Panc1 (cell line): ENCODE data around the gene INHBB. TPM values are rescaled to one million over a fixed set of nuclear protein-coding genes. Genes with fewer than 3 reads are reported as not detected.

ENCODE experiments used
- ATAC-seq: fragments of 200-7000 bp; cut with Tn5 transposase; 2 replicates; pipeline ENCODE4 v1.9.1; 2020; ENCODE audit warnings: mild to moderate bottlenecking, moderate library complexity
- BruUV-seq: library from RNA; stranded (reverse); fragments of 400-500 nt; replicated peaks from 2 replicates; lab custom pipeline; 2021; lab: Mats Ljungman, UMichigan
- CTCF ChIA-PET: fragments of 300-600 bp; sonication (Branson Sonifier 250); formaldehyde crosslinking; loops from one replicate; lab custom pipeline; 2022; ENCODE audit warnings: antibody characterized with exemption; lab: Charles Lee
- POLR2A ChIA-PET: fragments of 300-600 bp; sonication (Branson Sonifier 250); formaldehyde crosslinking; loops from one replicate; lab custom pipeline; 2022; ENCODE audit warnings: antibody characterized with exemption; lab: Charles Lee
- DNase-seq: peaks from one replicate; pipeline ENCODE4 v3.0.0-alpha.2; 2010; ENCODE audit warnings: low read depth, low spot score
- H3K27ac ChIP-seq: 2 replicates; pipeline ENCODE4 v1.5.1; 2011; ENCODE audit warnings: mild to moderate bottlenecking, low read length, inconsistent platforms
- H3K27me3 ChIP-seq: fragments of 200-500 bp; sonication (Bioruptor generic); 2 replicates; pipeline ENCODE4 v1.6.0; 2014; ENCODE audit warnings: low read length, inconsistent platforms; ENCODE audit not compliant: control insufficient read depth, insufficient read depth
- H3K36me3 ChIP-seq: fragments of 200-500 bp; sonication (Bioruptor generic); 2 replicates; pipeline ENCODE4 v1.5.1; 2014; ENCODE audit warnings: inconsistent platforms, mild to moderate bottlenecking, low read length, moderate library complexity; ENCODE audit not compliant: control insufficient read depth, insufficient read depth
- H3K4me1 ChIP-seq: 2 replicates; pipeline ENCODE4 v1.5.1; 2011; ENCODE audit warnings: inconsistent platforms, mild to moderate bottlenecking, low read length, moderate library complexity; ENCODE audit not compliant: control insufficient read depth, insufficient read depth
- H3K4me3 ChIP-seq, 2 experiments: 2 replicates each; pipeline ENCODE4 v1.5.1; 2011 to 2012; ENCODE audit warnings: low read depth in 2 of 2, low read length in 2 of 2, mild to moderate bottlenecking in 2 of 2, inconsistent platforms in 1 of 2, moderate library complexity in 1 of 2
- H3K9me3 ChIP-seq: fragments of 200-500 bp; sonication (Bioruptor generic); 2 replicates; pipeline ENCODE4 v1.5.1; 2014; ENCODE audit warnings: low read depth, mild to moderate bottlenecking, inconsistent platforms, low read length, moderate library complexity; ENCODE audit not compliant: control insufficient read depth, insufficient read depth
- POLR2AphosphoS5 ChIP-seq: IDR thresholded peaks from 2 replicates; pipeline ENCODE4 v1.6.1; 2012; ENCODE audit warnings: mild to moderate bottlenecking, low read depth, low read length, moderate library complexity
- SIN3A ChIP-seq: IDR thresholded peaks from 2 replicates; pipeline ENCODE4 v1.6.1; 2012; ENCODE audit warnings: low read depth, mild to moderate bottlenecking, low read length, moderate library complexity, borderline replicate concordance; ENCODE audit not compliant: insufficient read depth
- TCF7L2 ChIP-seq: IDR thresholded peaks from 2 replicates; pipeline ENCODE4 v1.6.1; 2011; ENCODE audit warnings: mild to moderate bottlenecking, low read depth, low read length, inconsistent platforms
- in situ Hi-C: cut with HindIII; loops from 2 replicates; pipeline ENCODE4 v1.10.0; 2016; ENCODE audit warnings: low sequenced_read_pairs, low pct_unique_long_range_greater_than_20kb
- intact Hi-C: fragments of 100-400 bp; cut with micrococcal nuclease; formaldehyde crosslinking; loops from one replicate; pipeline ENCODE4 v1.10.0; 2022; ENCODE audit not compliant: unreplicated experiment
- total RNA-seq: library from RNA; stranded (reverse); gene quantifications from one replicate; pipeline ENCODE4 v1.2.1, GENCODE V29; 2021; ENCODE audit not compliant: unreplicated experiment
- TF ChIP-seq, protein P1 (sequence below), 2 experiments: IDR thresholded peaks; 2 replicates each; pipeline ENCODE4 v1.6.1; 2011 to 2012; ENCODE audit warnings: low read depth in 2 of 2, control low read depth in 1 of 2, low read length in 1 of 2, mild to moderate bottlenecking in 1 of 2, moderate library complexity in 1 of 2; ENCODE audit not compliant: insufficient read depth in 1 of 2
- TF ChIP-seq, protein P2 (sequence below): fragments of 450-650 bp; IDR thresholded peaks from 2 replicates; pipeline ENCODE4 v1.5.1; 2017; ENCODE audit warnings: mild to moderate bottlenecking

INHBB gene
- total RNA-seq, 1 experiment from 2014 or later = 38.2 TPM

DNA sequence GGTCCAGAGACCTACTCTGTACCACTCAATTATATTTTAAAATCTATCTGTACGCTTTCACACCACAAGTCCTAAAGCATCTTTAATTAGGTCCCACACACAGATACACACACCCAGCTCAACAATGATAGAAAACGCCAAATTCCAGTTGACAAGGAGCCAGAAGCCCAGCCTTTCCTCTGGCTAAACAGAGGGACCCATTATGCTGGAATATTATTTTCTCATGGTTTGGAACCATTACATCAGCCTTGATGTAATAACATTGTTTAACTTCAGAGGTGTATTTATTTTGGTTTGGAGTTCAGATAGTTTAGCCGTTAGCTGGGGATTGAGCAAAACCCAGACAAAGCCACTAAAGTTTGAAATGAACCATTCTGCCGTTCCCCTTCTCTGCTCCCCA is 14.0 kb upstream of the INHBB start:
- ChIA-PET POLR2A (no interaction called here), CTCF (no interaction called here)
- Histone ChIP-seq H3K4me1 (no peaks in the 10 kb centered on the region), H3K27me3 (no peaks in the 10 kb centered on the region), H3K9me3 (no peaks in the 10 kb centered on the region), H3K36me3 (no peaks in the 10 kb centered on the region), H3K4me3 (no peak overlapping the region), H3K27ac (no peak overlapping the region)
- no TSS peak for BruUV-seq
- intact Hi-C loops (no loop called here), in situ Hi-C loops (no loop called here)
- no peak for ATAC-seq
- DNase-seq = no peak
- no peak for TF ChIP-seq TCF7L2
- TF ChIP-seq, protein P1, sequence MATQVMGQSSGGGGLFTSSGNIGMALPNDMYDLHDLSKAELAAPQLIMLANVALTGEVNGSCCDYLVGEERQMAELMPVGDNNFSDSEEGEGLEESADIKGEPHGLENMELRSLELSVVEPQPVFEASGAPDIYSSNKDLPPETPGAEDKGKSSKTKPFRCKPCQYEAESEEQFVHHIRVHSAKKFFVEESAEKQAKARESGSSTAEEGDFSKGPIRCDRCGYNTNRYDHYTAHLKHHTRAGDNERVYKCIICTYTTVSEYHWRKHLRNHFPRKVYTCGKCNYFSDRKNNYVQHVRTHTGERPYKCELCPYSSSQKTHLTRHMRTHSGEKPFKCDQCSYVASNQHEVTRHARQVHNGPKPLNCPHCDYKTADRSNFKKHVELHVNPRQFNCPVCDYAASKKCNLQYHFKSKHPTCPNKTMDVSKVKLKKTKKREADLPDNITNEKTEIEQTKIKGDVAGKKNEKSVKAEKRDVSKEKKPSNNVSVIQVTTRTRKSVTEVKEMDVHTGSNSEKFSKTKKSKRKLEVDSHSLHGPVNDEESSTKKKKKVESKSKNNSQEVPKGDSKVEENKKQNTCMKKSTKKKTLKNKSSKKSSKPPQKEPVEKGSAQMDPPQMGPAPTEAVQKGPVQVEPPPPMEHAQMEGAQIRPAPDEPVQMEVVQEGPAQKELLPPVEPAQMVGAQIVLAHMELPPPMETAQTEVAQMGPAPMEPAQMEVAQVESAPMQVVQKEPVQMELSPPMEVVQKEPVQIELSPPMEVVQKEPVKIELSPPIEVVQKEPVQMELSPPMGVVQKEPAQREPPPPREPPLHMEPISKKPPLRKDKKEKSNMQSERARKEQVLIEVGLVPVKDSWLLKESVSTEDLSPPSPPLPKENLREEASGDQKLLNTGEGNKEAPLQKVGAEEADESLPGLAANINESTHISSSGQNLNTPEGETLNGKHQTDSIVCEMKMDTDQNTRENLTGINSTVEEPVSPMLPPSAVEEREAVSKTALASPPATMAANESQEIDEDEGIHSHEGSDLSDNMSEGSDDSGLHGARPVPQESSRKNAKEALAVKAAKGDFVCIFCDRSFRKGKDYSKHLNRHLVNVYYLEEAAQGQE (IDR thresholded peaks at IDR 0.05; ENCODE audit: insufficient read depth in 1 of 2, low read depth in 2 of 2, low read length in 1 of 2) = no peak
- no peak for TF ChIP-seq SIN3A
- TF ChIP-seq POLR2AphosphoS5 = no peak
- TF ChIP-seq, protein P2, sequence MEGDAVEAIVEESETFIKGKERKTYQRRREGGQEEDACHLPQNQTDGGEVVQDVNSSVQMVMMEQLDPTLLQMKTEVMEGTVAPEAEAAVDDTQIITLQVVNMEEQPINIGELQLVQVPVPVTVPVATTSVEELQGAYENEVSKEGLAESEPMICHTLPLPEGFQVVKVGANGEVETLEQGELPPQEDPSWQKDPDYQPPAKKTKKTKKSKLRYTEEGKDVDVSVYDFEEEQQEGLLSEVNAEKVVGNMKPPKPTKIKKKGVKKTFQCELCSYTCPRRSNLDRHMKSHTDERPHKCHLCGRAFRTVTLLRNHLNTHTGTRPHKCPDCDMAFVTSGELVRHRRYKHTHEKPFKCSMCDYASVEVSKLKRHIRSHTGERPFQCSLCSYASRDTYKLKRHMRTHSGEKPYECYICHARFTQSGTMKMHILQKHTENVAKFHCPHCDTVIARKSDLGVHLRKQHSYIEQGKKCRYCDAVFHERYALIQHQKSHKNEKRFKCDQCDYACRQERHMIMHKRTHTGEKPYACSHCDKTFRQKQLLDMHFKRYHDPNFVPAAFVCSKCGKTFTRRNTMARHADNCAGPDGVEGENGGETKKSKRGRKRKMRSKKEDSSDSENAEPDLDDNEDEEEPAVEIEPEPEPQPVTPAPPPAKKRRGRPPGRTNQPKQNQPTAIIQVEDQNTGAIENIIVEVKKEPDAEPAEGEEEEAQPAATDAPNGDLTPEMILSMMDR = no peak

DNA sequence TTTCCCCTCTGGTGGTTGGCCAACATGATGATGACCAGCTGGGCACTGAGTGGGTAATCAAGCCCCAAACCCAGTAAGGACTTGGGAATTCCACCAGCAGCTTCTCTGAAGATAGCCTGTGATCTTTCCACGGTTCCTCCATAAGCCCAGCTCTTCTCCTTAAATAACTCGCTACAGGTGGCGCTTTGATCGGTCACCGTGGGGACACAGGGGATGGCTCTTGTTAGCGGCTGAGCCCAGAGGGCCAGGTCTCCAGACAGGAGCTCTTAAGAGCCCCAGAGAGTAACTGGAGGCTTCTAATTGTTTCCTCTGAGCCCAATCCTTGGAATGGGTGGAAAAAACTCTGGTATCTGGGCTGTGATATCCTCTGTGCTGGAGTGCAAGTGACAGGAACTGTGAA is 13.6 kb upstream of the INHBB start:
- POLR2A ChIA-PET = no interaction called here
- Histone ChIP-seq H3K27ac (no peak overlapping the region), H3K4me3 (no peak overlapping the region), H3K36me3 (no peaks in the 10 kb centered on the region), H3K27me3 (no peaks in the 10 kb centered on the region), H3K9me3 (no peaks in the 10 kb centered on the region), H3K4me1 (no peaks in the 10 kb centered on the region)
- ATAC-seq (no peak), DNase-seq (no peak)
- TF ChIP-seq, protein P2 = no peak
- TF ChIP-seq, protein P1 (IDR thresholded peaks at IDR 0.05; ENCODE audit: insufficient read depth in 1 of 2, low read depth in 2 of 2, low read length in 1 of 2) = no peak
- TF ChIP-seq POLR2AphosphoS5 = no peak
- TF ChIP-seq SIN3A = no peak
- TF ChIP-seq TCF7L2 = no peak
- in situ Hi-C loops = no loop called here
- intact Hi-C loops = no loop called here
- no TSS peak for BruUV-seq
- CTCF ChIA-PET = no interaction called here
